ENCODE results near the gene RBMS1.

GRCh38 chr2:160225722-160226121 is 267.9 kb downstream of the RBMS1 start:
- TF ChIP-seq ZBTB10 (CRISPR knock-in tag; IDR thresholded peaks at IDR 0.05; ENCODE audit: borderline replicate concordance): no peak
- TF ChIP-seq EP300 (IDR thresholded peaks at IDR 0.05; ENCODE audit: low read depth in 2 of 2, low read length in 2 of 2): no peak
- no peak for TF ChIP-seq EP300 (CRISPR knock-in tag; IDR thresholded peaks at IDR 0.05; ENCODE audit: borderline replicate concordance)
- TF ChIP-seq ELF1 (CRISPR knock-in tag; IDR thresholded peaks at IDR 0.05): no peak
- TF ChIP-seq SRSF1 (optimal IDR thresholded peaks at IDR 0.05; ENCODE audit: low read depth, low read length): no peak
- no peak for TF ChIP-seq DR1 (CRISPR knock-in tag; IDR thresholded peaks at IDR 0.05)
- TF ChIP-seq FOXM1 (CRISPR knock-in tag; IDR thresholded peaks at IDR 0.05): no peak
- TF ChIP-seq ETS1 (CRISPR knock-in tag; IDR thresholded peaks at IDR 0.05): no peak
- no peak for TF ChIP-seq RAD21 (CRISPR knock-in tag; IDR thresholded peaks at IDR 0.05)
- no peak for TF ChIP-seq TP53 (CRISPR knock-in tag; conservative IDR thresholded peaks at IDR 0.05)
- TF ChIP-seq POLR2AphosphoS5 (IDR thresholded peaks at IDR 0.05; ENCODE audit: low read depth, low read length): no peak
- no peak for TF ChIP-seq ZBTB2 (CRISPR knock-in tag; IDR thresholded peaks at IDR 0.05; ENCODE audit: low read depth)
- no peak for TF ChIP-seq POLR2A (IDR thresholded peaks at IDR 0.05; ENCODE audit: insufficient read depth in 1 of 2, low read depth in 2 of 2, low read length in 2 of 2)
- no peak for TF ChIP-seq ZNF432 (CRISPR knock-in tag; IDR thresholded peaks at IDR 0.05; ENCODE audit: borderline replicate concordance)

Data from HepG2 (cell line).